Measurements from ENCODE around the gene SLC7A7.

Gene SLC7A7

DNA sequence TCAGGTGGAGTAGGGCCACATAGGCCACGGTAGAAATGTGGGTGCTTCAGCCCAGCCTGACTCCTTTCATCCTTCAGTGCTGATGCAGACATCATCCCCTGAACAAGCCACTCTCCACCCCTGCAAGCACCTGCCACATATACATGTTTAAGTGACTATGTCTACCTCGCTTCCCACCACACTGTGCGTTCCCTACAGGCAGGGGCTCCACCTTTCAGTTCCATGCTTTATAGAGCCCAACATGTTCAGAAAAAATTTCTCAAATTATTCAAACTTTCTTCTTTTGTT is 11.6 kb downstream of the SLC7A7 start:
- no peak overlapping the region for H3K4me3 ChIP-seq (ENCODE audit: low read depth, low read length)
- TF ChIP-seq, protein P1, sequence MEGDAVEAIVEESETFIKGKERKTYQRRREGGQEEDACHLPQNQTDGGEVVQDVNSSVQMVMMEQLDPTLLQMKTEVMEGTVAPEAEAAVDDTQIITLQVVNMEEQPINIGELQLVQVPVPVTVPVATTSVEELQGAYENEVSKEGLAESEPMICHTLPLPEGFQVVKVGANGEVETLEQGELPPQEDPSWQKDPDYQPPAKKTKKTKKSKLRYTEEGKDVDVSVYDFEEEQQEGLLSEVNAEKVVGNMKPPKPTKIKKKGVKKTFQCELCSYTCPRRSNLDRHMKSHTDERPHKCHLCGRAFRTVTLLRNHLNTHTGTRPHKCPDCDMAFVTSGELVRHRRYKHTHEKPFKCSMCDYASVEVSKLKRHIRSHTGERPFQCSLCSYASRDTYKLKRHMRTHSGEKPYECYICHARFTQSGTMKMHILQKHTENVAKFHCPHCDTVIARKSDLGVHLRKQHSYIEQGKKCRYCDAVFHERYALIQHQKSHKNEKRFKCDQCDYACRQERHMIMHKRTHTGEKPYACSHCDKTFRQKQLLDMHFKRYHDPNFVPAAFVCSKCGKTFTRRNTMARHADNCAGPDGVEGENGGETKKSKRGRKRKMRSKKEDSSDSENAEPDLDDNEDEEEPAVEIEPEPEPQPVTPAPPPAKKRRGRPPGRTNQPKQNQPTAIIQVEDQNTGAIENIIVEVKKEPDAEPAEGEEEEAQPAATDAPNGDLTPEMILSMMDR (conservative IDR thresholded peaks at IDR 0.05; ENCODE audit: low read depth, low read length), result no peak
- DNase-seq (ENCODE audit: low read depth), result no peak

DNA sequence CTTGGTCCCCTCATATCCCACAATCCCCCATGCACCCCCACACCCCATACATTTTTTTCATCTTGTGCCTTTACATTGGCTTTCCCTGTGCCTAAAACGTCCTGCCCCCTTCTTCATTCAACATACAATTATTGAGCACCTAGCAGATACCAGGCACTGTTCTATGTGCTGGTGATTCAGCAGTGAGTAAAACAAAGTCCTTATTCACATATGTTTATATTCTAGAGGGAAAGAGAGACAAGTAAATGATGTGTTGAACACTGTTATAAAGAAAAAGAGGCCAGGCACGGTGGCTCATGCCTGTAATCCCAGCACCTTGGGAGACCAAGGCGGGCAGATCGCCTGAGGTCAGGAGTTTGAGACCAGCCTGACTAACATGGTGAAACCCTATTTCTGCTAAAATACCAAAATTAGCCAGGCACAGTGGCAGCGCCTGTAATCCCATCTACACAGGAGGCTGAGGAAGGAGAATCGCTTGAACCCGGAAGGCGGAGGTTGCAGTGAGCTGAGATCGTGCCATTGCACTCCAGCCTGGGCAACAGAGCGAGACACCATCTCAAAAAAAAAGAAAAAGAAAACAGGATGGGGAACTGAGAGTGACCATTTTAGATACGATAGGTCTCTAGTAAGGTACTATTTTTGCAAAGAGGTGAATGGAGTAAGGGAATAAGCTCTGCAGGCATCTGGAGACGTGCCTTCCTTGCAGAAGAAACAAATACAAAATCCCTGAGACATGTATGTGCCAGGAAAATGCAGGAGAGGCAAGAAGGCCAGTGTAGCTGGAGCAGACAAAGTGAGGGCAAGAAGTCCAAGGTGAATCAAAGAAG is 12.2 kb downstream of the SLC7A7 start:
- no peak overlapping the region for H3K4me3 ChIP-seq (ENCODE audit: low read depth, low read length)
- DNase-seq (ENCODE audit: low read depth), result no peak
- TF ChIP-seq, protein P1 (conservative IDR thresholded peaks at IDR 0.05; ENCODE audit: low read depth, low read length), result no peak

DNA sequence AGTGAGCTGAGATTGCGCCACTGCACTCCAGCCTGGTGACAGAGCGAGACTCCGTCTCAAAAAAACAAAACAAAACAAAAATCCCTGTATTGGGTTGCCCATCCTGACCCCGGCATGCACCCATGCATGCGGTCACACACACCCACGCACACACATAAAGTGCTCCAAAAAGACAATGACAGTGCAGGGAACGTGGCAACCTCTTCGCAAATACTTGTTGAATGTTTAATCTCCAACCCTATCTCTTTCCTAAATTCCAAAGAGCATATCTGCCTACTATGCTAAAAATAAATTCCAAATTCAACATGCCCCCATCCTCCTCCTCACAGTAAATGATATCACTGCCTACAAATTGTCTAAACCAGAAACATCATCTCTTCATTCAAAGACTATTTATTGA is 13.5 kb downstream of the SLC7A7 start:
- no peak for DNase-seq (ENCODE audit: low read depth)
- TF ChIP-seq, protein P1 (conservative IDR thresholded peaks at IDR 0.05; ENCODE audit: low read depth, low read length), result no peak
- H3K4me3 ChIP-seq (ENCODE audit: low read depth, low read length), result no peak overlapping the region

- no peak overlapping the region for H3K4me3 ChIP-seq (ENCODE audit: low read depth, low read length)
- TF ChIP-seq, protein P1 (conservative IDR thresholded peaks at IDR 0.05; ENCODE audit: low read depth, low read length), result no peak
- no peak for DNase-seq (ENCODE audit: low read depth)
Observed at GRCh38 chr14:22800346-22800745, 14.9 kb downstream of the SLC7A7 start.

GRCh38 chr14:22798528-22798927 is 16.7 kb downstream of the SLC7A7 start:
- DNase-seq (ENCODE audit: low read depth), result peak; percentile 42
- TF ChIP-seq, protein P1 (conservative IDR thresholded peaks at IDR 0.05; ENCODE audit: low read depth, low read length), result no peak
- no peak overlapping the region for H3K4me3 ChIP-seq (ENCODE audit: low read depth, low read length)

- no peak overlapping the region for H3K4me3 ChIP-seq (ENCODE audit: low read depth, low read length)
- TF ChIP-seq, protein P1 (conservative IDR thresholded peaks at IDR 0.05; ENCODE audit: low read depth, low read length), result no peak
- DNase-seq (ENCODE audit: low read depth), result no peak
Observed at GRCh38 chr14:22797017-22797917, 18.0 kb downstream of the SLC7A7 start.
